ENCODE results near the gene DDAH2. TPM values are rescaled to one million over a fixed set of nuclear protein-coding genes. Genes with fewer than 3 reads are reported as not detected.

DDAH2 gene
- total RNA-seq, 1 donor from 2014 or later: 150 TPM

DNA sequence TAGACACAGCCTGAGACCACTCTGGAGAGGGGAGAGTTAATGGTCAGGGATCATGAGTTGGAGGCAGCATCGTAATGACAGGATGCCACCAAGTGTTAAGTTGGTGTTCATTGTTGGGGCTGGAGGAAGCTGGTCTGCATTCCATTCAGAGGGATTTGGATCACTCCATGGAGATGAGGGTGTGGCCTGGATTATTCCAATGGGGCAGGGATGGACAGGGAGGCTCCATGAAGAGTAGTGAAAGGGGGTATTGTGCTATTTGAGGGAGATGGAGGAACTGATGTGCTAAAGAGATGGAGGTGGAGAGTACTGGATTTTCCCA, 34.5 kb upstream of the DDAH2 start:
- no peak overlapping the region for H3K27ac ChIP-seq
- intact Hi-C loops (cut with DNase I): no loop called here

DNA sequence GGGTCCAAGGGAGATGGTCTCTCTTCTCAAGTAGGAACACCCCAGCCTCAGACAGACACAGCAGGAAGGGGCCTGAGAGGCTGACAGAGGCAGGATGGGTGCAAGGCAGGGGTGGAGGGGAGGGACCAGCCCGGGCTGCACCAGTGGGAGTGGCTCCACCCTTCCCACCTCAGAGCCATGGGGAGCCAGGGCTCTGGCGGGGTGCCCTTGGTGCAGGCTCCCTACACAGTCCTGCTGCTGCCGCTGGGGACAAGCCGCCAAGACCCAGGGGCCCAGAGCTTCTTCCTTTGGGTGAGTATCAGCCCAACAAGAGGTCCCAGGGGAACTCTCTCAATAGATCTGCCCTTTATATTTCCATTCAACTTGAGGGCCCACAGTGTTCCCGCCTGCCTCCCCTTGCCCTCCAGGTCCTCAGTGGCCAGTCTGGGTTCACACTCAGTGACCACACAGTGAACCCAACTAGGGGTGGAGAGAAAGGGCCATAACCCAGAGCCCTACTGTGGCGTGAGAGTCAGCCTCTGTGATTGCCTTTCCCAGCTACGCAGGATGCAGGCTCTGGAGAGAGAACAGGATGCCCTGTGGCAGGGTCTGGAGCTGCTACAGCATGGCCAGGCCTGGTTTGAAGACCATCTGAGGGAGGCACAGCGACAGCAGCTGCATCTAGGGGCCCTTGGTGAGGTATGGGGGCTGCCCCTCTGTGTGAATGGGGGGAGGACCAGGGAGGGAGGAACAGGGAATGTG, 33.9 kb upstream of the DDAH2 start:
- TF ChIP-seq, protein P1, sequence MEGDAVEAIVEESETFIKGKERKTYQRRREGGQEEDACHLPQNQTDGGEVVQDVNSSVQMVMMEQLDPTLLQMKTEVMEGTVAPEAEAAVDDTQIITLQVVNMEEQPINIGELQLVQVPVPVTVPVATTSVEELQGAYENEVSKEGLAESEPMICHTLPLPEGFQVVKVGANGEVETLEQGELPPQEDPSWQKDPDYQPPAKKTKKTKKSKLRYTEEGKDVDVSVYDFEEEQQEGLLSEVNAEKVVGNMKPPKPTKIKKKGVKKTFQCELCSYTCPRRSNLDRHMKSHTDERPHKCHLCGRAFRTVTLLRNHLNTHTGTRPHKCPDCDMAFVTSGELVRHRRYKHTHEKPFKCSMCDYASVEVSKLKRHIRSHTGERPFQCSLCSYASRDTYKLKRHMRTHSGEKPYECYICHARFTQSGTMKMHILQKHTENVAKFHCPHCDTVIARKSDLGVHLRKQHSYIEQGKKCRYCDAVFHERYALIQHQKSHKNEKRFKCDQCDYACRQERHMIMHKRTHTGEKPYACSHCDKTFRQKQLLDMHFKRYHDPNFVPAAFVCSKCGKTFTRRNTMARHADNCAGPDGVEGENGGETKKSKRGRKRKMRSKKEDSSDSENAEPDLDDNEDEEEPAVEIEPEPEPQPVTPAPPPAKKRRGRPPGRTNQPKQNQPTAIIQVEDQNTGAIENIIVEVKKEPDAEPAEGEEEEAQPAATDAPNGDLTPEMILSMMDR (IDR thresholded peaks at IDR 0.05): no peak
- H3K9me3 ChIP-seq: no peaks in the 10 kb centered on the region
- intact Hi-C loops (cut with DNase I): no loop called here
- no peaks in the 10 kb centered on the region for H3K4me1 ChIP-seq
- H3K27me3 ChIP-seq: no peaks in the 10 kb centered on the region
- H3K27ac ChIP-seq: no peak overlapping the region
- no peaks in the 10 kb centered on the region for H3K36me3 ChIP-seq
- H3K4me3 ChIP-seq: no peak overlapping the region
- DNase-seq (ENCODE audit: low spot score in 2 of 2): no peak

More for the DNA sequence above, 34.5 kb upstream of the DDAH2 start:
- TF ChIP-seq, protein P1 (IDR thresholded peaks at IDR 0.05): no peak
- Histone ChIP-seq H3K27me3 (no peaks in the 10 kb centered on the region), H3K4me1 (no peaks in the 10 kb centered on the region), H3K9me3 (no peaks in the 10 kb centered on the region), H3K4me3 (no peak overlapping the region), H3K36me3 (no peaks in the 10 kb centered on the region)
- no peak for DNase-seq (ENCODE audit: low spot score in 2 of 2)

DNA sequence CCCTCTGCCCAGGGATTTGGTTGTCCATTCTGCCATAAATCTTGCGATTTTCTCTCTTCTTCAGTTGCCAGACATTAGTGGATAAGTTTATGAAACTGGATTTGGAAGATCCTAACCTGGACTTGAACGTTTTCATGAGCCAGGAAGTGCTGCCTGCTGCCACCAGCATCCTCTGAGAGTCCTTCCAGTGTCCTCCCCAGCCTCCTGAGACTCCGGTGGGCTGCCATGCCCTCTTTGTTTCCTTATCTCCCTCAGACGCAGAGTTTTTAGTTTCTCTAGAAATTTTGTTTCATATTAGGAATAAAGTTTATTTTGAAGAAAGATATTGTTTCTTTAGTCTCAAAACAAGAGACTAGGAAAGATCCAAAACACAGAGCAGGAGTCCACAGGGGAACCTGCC, 33.3 kb upstream of the DDAH2 start, which contains the start of gene SAPCD1:
Gene SAPCD1, plus strand, starts transcription at position 301 of the 400 bp plus-strand sequence. CDS start 399 bp downstream, outside the sequence.
- no peak for DNase-seq (ENCODE audit: low spot score in 2 of 2)
- Histone ChIP-seq H3K4me3 (no peak within 1 kb of the TSS), H3K27ac (no peak within 1 kb of the TSS), H3K27me3 (no peaks in the 10 kb centered on the region), H3K4me1 (no peaks in the 10 kb centered on the region), H3K36me3 (no peaks in the 10 kb centered on the region), H3K9me3 (no peaks in the 10 kb centered on the region)
- intact Hi-C loops (cut with DNase I): no loop called here
- TF ChIP-seq, protein P1 (IDR thresholded peaks at IDR 0.05): no peak

DNA sequence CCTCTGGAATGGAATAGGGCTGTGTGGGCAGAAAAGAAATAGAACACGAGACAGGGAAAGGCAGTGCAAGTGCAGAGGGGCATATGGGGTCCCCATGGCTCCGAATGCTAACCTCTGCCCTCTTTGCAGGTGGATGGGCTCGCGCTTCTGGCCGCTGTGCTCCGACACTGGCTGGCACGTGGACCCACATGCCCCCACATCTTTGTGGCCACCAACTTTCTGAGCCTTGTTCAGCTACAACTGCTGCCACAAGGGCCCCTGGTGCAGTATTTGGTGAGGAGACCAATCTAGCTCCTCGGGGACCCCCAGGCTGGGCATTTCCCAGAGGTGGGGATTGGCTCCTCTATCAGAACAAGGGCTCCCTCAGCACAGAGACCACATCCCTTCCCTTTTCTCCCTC, 32.2 kb upstream of the DDAH2 start:
- H3K4me3 ChIP-seq: no peak overlapping the region
- TF ChIP-seq, protein P1 (IDR thresholded peaks at IDR 0.05): no peak
- no peaks in the 10 kb centered on the region for H3K4me1 ChIP-seq
- no peaks in the 10 kb centered on the region for H3K27me3 ChIP-seq
- no peak overlapping the region for H3K27ac ChIP-seq
- H3K36me3 ChIP-seq: no peaks in the 10 kb centered on the region
- intact Hi-C loops (cut with DNase I): no loop called here
- DNase-seq (ENCODE audit: low spot score in 2 of 2): no peak
- no peaks in the 10 kb centered on the region for H3K9me3 ChIP-seq

DNA sequence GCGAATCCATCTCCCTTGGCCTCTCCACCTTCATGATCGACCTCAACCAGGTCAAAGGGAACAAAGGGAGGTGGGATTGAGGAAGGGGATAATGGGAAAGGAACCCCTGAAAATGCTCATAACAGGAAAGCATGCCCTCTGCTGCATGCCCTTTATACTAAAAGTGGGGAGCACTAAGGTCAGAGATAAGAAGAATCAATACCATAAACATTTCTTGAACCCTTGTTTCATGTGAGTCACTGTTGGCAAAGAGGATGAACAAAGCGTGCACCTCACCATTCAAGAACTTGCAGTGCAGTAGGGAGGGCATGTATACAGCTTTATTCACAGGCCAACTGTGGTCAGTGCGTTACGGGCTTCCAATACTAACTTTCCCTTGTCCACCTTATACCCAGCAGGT, 31.7 kb upstream of the DDAH2 start:
- intact Hi-C loops (cut with DNase I): no loop called here
- DNase-seq (ENCODE audit: low spot score in 2 of 2): no peak
- Histone ChIP-seq H3K4me1 (no peaks in the 10 kb centered on the region), H3K4me3 (no peak overlapping the region), H3K27ac (no peak overlapping the region), H3K36me3 (no peaks in the 10 kb centered on the region), H3K27me3 (no peaks in the 10 kb centered on the region), H3K9me3 (no peaks in the 10 kb centered on the region)
- TF ChIP-seq, protein P1 (IDR thresholded peaks at IDR 0.05): no peak
